Esophagus (tissue), 2 donors: ENCODE data around the gene CTBS. TPM values are rescaled to one million over a fixed set of nuclear protein-coding genes. Genes with fewer than 3 reads are reported as not detected.

Source experiments
- H3K27ac ChIP-seq, 2 donors: one replicate each; pipeline ENCODE4 v1.5.1; 2013; ENCODE audit warnings: low read depth in 2 of 2, mild to moderate bottlenecking in 2 of 2, inconsistent platforms in 1 of 2, low read length in 1 of 2, moderate library complexity in 1 of 2
- H3K27me3 ChIP-seq, 2 donors: one replicate each; pipeline ENCODE4 v1.6.1; 2013; ENCODE audit warnings: low read length in 2 of 2, control low read depth in 1 of 2, mild to moderate bottlenecking in 1 of 2; ENCODE audit not compliant: insufficient read depth in 2 of 2, control insufficient read depth in 1 of 2
- H3K36me3 ChIP-seq, 2 donors: one replicate each; pipeline ENCODE4 v1.6.1; 2013; ENCODE audit warnings: low read length in 1 of 2; ENCODE audit not compliant: control insufficient read depth in 2 of 2, insufficient read depth in 2 of 2
- H3K4me1 ChIP-seq, 2 donors: one replicate each; pipeline ENCODE4 v1.6.1; 2013; ENCODE audit warnings: low read length in 1 of 2; ENCODE audit not compliant: control insufficient read depth in 2 of 2, insufficient read depth in 2 of 2
- H3K4me3 ChIP-seq, 2 donors: one replicate each; pipeline ENCODE4 v1.5.1; 2013; ENCODE audit warnings: low read length in 2 of 2, mild to moderate bottlenecking in 2 of 2, low read depth in 1 of 2, moderate library complexity in 1 of 2
- H3K9me3 ChIP-seq, 2 donors: one replicate each; pipeline ENCODE4 v1.6.1; 2013; ENCODE audit warnings: mild to moderate bottlenecking in 2 of 2, low read depth in 1 of 2, low read length in 1 of 2, moderate library complexity in 1 of 2; ENCODE audit not compliant: control insufficient read depth in 2 of 2, insufficient read depth in 1 of 2
- WGBS, 2 donors: extraction: QIAGEN DNeasy Blood & Tissue Kit; methylation state at CpG; one replicate each; pipeline ENCODE4 v1.1.7; 2013; 5-methylcytosine and 5-hydroxymethylcytosine counted together
- polyA plus RNA-seq, 2 donors: library from polyadenylated mRNA; stranded (reverse); fragments of 200-250 nt; gene quantifications; one replicate each; pipeline ENCODE4 v1.2.3, GENCODE V29; 2013
- donor health status: healthy with polysubstance abuse.
- donor health status: Bipolar disorder and iron deficiency.

CTBS gene
- polyA plus RNA-seq, 2 donors = 3.2 to 6.9 TPM

DNA sequence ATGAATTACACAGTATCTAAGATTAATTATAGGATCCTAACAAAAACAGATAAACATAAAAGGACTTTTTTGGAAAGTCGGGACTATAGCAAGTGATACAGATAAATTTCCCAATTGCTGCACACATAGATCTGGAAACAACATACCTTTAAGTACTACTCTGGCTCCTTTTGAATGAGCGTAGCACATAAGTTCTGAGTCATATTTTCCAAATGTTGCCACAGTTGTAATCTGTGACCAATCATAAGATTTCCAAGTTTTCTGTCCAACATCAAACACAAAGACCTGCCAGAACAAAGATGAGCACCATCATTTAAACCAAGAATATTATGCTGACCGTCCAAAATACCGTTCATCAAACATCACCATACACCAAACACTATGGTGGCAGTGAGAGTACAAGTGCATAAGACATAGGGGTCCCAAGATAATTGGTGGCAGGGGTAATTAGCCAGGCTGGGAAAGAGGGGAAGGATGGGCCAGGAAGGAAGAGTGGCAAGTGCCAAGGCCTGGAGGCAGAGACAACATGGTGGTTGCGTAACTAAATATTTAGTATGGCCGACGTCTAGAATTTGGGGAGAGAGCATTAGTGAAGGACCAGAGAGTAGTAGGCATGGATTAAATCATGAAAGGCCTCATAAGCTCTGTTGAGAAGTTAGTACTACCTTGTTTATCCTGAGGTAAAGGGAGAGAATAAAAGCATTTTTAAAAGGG lies 3.6 kb downstream of the CTBS start:
- Histone ChIP-seq H3K4me3 (no peak overlapping the region), H3K36me3 (peaks cover 0 to 3% of the 10 kb centered on the region in 2 donors), H3K27ac (no peak overlapping the region), H3K4me1 (peaks cover 0 to 2% of the 10 kb centered on the region in 2 donors), H3K9me3 (no peaks in the 10 kb centered on the region), H3K27me3 (no peaks in the 10 kb centered on the region)
- 84 to 85% methylated on average over 7 of the region's 7 CpGs for WGBS, 2 donors

DNA sequence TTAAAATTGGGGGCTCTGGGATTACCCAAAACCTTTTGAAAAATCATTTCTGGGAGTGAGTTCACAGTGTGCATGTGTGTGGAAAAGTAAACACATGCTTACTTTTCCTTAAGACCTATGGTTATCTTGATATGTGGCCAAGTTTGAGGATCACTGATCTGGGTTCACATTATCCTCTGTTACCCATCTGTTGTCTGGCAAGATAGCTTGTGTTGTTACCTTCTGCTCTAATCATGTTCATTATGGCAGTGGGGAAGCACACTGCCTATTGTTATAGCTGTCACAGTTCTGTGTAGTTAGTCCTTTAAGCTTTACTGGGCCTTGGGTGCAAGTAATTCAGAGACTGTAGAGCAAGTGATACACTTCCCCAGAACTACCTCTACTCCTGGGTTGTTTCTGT lies 5.0 kb downstream of the CTBS start:
- no peaks in the 10 kb centered on the region for H3K9me3 ChIP-seq
- no peak overlapping the region for H3K27ac ChIP-seq
- no peaks in the 10 kb centered on the region for H3K27me3 ChIP-seq
- no peak overlapping the region for H3K4me3 ChIP-seq
- H3K4me1 ChIP-seq = peaks cover 0 to 2% of the 10 kb centered on the region in 2 donors
- H3K36me3 ChIP-seq = peaks cover 0 to 3% of the 10 kb centered on the region in 2 donors

DNA sequence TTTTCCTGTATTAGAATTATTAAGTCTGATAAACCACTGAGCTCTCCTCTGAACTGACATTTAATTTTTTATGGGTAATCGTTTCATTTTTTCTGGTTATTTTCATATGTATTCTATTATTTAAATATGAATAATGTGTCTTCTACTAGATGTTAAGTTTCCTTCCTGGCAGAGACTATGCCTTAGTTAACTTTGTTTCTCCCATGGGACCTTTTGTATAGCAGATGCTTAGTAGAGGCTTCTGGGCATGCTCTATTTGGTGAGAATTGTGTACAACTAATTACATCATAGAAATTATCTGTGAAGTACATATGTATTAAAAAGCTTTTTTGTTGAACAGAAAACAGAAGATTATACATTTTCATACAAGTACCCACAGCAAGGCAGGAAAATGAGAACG lies 23.4 kb downstream of the CTBS start:
- H3K4me1 ChIP-seq = no peaks in the 10 kb centered on the region
- H3K27ac ChIP-seq = no peak overlapping the region
- H3K36me3 ChIP-seq = no peaks in the 10 kb centered on the region

DNA sequence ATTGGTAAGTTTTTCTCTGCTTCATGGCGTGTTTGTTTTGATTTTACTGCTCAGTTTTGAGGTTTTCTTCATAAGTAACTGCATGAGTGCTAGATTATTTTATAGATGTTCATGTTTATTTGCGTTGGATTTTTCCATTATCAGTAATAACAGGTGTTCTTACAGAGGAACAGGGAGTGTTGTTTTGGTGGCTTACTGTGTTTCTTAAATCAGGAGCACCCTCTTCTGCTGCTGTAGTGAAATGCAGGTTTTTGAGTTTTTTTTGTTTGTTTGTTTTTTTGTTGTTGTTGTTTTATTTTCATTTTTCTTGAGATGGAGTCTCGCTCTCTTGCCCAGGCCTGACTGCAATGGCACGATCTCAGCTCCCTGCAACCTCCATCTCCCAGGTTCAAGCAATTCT lies 32.6 kb downstream of the CTBS start:
- Histone ChIP-seq H3K4me3 (no peak overlapping the region), H3K9me3 (no peaks in the 10 kb centered on the region), H3K27me3 (no peaks in the 10 kb centered on the region), H3K36me3 (no peaks in the 10 kb centered on the region), H3K27ac (no peak overlapping the region), H3K4me1 (no peaks in the 10 kb centered on the region)
- WGBS, 2 donors = 73 to 95% methylated on average over 4 of the region's 4 CpGs

More for the DNA sequence above, 23.4 kb downstream of the CTBS start:
- Histone ChIP-seq H3K9me3 (no peaks in the 10 kb centered on the region), H3K4me3 (no peak overlapping the region), H3K27me3 (no peaks in the 10 kb centered on the region)
- WGBS, 2 donors = 83 to 90% methylated on average over 2 of the region's 2 CpGs

DNA sequence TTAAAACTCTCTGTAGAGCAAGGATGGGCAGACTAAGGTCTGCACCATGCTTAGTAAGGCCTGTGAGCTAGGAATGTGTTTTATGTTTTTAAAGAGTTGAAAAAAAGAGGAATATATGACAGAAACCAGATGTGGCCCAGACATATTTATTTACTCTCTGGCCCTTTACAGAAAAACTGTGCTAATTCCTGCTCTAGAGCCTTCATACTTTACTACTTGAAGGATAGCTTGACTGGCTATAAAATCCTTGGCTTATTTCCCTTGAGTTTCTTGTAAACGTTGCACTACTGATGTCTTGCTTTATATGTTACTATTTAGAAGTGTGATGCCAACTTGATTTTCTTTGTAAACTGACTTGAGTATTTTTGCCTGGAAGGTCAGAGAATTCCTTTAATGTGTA lies 33.5 kb downstream of the CTBS start:
- H3K27ac ChIP-seq = no peak overlapping the region
- WGBS, 2 donors = 29% methylated on average over 1 of the region's 1 CpG
- no peaks in the 10 kb centered on the region for H3K9me3 ChIP-seq
- H3K4me1 ChIP-seq = no peaks in the 10 kb centered on the region
- no peaks in the 10 kb centered on the region for H3K36me3 ChIP-seq
- H3K27me3 ChIP-seq = no peaks in the 10 kb centered on the region
- no peak overlapping the region for H3K4me3 ChIP-seq

DNA sequence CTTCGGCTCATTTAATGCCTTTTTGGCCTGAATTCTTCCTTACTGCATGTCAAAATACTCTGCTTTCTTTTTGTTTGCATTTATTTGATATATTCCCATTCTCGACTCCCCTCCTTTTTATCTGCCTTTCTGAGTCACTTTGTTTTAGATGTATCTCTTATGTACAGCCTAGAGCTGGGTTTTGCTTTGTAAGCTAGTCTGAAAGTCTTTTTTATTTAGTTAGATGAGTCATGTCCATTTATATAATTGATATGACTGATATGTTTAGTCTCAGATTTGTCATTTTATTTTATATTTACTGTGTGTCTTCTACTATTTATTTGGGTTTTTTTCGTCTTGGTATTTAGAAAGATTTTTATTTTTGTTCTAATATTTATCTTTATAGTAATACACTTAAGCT lies 34.3 kb downstream of the CTBS start:
- 56 to 66% methylated on average over 3 of the region's 3 CpGs for WGBS, 2 donors
- no peaks in the 10 kb centered on the region for H3K36me3 ChIP-seq
- no peaks in the 10 kb centered on the region for H3K27me3 ChIP-seq
- no peaks in the 10 kb centered on the region for H3K4me1 ChIP-seq
- H3K27ac ChIP-seq = no peak overlapping the region
- no peak overlapping the region for H3K4me3 ChIP-seq
- no peaks in the 10 kb centered on the region for H3K9me3 ChIP-seq

DNA sequence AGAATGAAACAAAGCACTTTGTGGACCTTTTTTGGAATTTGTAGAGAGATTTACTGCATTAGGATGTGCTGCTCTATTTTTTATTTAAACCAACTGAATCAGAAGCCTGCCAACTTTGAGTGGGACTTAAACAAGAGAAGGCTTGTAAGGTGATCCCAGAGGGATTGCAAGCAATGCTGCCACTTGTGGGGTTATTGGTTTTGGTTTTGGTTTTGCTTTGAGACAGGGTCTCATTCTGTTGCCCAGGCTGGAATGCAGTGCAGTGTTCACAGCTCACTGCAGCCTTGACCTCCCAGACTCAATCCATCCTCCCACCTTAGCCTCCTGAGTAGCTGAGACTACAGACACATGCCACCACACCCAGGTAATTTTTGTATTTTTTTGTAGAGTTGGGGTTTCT lies 35.6 kb downstream of the CTBS start:
- H3K27me3 ChIP-seq = no peaks in the 10 kb centered on the region
- H3K27ac ChIP-seq = no peak overlapping the region
- H3K4me1 ChIP-seq = no peaks in the 10 kb centered on the region
- H3K4me3 ChIP-seq = no peak overlapping the region
- no peaks in the 10 kb centered on the region for H3K36me3 ChIP-seq
- no peaks in the 10 kb centered on the region for H3K9me3 ChIP-seq

DNA sequence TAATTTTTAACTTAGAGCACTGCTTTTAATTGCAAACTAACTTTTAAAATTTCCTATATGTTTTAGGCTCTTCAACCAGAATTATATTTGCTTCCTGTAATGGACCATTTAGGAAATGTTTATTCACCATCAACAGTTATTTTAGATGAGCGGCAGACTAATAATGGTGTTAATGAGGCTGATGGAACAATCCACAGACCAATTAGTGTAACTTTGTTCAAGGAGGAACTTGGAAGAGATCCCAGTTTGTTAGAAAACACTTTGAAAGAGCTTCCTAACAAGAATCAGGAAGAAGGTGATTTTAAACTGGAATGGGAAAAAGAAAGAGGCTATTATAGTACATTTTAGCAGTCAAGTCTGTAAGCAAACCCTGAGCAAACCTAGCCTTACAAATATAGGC lies 48.5 kb downstream of the CTBS start:
- H3K27me3 ChIP-seq = no peaks in the 10 kb centered on the region
- no peaks in the 10 kb centered on the region for H3K4me1 ChIP-seq
- H3K27ac ChIP-seq = no peak overlapping the region
- 85% methylated on average over 1 of the region's 1 CpG for WGBS, 2 donors
- H3K36me3 ChIP-seq = no peaks in the 10 kb centered on the region
- no peaks in the 10 kb centered on the region for H3K9me3 ChIP-seq
- no peak overlapping the region for H3K4me3 ChIP-seq

DNA sequence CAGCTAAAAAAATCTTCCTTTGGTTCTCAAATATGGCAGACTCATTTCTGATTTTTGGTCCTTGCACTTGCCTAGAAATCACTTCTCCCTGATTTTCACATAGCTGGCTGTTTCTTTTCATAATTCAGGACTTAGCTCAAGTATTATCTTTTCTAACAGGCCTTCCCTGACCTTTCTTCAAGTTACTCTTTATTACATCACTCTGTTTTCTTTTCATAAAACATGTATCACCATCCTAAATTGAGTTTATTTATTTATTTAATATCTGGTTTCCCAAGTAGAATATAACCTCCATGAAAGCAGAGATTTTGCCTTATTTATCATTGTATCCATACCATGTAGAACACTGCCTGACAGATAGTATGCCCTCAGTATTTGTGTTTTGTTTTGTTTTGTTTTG lies 49.6 kb downstream of the CTBS start:
- H3K27me3 ChIP-seq = no peaks in the 10 kb centered on the region
- no peak overlapping the region for H3K27ac ChIP-seq
- no peaks in the 10 kb centered on the region for H3K4me1 ChIP-seq
- H3K36me3 ChIP-seq = no peaks in the 10 kb centered on the region
- no peak overlapping the region for H3K4me3 ChIP-seq
- H3K9me3 ChIP-seq = no peaks in the 10 kb centered on the region

DNA sequence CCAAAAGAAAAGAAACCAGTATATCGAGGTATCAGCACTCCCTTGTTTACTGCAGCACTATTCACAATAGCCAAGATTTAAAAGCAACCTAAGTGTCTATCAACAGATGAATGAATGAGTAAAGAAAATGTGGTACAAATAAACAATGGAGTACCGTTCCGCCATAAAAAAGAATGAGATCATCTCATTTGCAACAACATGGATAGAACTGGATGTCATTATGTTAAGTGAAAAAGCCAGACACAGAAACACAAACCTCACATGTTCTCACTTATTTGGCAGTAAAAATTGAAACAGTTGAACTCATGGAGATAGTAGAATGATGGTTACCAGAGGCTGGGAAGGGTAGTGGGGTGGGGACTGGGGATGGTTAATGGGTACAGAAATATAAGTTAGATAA lies 63.6 kb downstream of the CTBS start:
- Histone ChIP-seq H3K4me3 (no peak overlapping the region), H3K4me1 (no peaks in the 10 kb centered on the region), H3K27ac (no peak overlapping the region), H3K9me3 (no peaks in the 10 kb centered on the region), H3K36me3 (no peaks in the 10 kb centered on the region), H3K27me3 (no peaks in the 10 kb centered on the region)
- 76 to 86% methylated on average over 3 of the region's 3 CpGs for WGBS, 2 donors
